GM19397 (cell line): ENCODE data around the gene ANXA2R.
"Not testable (repeated sequence)": the region's sequence is repeated elsewhere in the genome, so short reads cannot be mapped to it uniquely, and the experiment has no call there.

Source experiments
- ATAC-seq: cut with Tn5 transposase; IDR thresholded peaks from one replicate; pipeline ENCODE4 v1.9.1; 2021; ENCODE audit warnings: mild to moderate bottlenecking, moderate library complexity; ENCODE audit not compliant: unreplicated experiment

ANXA2R gene

DNA sequence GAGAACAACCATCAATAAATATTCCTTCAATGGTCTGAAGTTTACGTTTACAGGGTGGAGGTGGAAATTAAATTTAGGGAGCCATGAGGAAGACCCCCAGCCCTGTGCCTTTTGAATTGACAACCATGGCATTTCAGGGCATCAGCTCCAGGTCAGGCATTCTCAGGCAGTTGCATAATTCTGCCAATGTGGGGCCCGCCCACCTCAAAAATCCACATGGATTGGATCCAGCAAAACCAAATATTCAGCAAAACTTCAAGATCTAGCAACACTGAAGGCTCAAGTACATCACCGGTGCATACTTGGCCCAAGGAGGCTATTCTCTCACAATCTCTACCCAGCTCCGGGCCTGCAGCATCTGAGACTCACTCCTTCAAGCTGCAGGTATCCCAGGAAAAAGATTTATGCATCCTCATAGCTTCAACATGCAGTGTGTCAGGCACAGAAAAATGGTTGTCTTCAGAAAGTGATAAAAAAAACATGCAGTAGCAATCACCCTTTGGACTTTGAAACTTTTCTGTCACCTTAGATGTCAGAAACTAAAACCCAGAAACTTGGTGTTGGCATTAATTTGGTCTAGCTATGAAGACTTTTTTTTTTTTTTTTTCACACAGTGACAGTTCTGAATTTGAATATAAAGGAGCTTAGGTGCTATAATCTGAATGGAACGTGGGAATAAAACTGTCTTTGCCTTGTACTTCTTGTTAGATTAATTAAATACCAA lies 21.4 kb upstream of the ANXA2R start:
- ATAC-seq: no peak

- ATAC-seq: not testable (repeated sequence)
These were observed 19.9 kb upstream of the ANXA2R start for GRCh38 chr5:43060020-43060419.

DNA sequence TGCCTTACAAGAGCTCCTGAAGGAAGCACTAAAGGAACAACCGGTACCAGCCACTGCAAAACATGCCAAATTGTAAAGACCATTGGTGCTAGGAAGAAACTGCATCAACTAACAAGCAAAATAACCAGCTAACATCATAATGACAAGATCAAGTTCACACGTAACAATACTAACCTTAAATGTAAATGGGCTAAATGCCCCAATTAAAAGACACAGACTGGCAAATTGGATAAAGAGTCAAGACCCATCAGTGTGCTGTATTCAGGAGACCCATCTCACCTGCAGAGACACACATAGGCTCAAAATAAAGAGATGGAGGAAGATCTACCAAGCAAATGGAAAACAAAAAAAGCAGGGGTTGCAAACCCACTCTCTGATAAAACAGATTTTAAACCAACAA lies 15.0 kb upstream of the ANXA2R start:
- not testable (repeated sequence) for ATAC-seq

GRCh38 chr5:43051684-43052083 lies 11.6 kb upstream of the ANXA2R start:
- ATAC-seq: no peak

DNA sequence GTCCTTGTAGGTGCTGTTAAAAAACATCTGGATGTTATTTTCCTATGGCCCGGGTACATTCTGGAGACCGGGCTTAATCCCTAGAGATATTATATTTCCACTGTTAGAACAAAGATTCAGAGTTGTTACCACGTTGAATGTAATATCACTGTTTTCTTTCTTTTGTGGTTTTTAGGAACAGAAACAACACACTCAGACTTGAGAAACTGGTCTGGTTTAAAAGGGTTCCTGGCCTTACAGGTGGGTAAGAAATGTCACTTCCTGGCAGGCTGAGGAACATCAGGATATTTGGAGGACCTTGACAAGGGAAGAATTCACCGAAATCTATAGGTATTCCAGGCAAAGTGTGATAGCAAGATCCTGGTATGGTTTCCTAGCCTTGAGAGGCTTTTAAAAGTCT lies 10.3 kb upstream of the ANXA2R start:
- ATAC-seq: no peak

DNA sequence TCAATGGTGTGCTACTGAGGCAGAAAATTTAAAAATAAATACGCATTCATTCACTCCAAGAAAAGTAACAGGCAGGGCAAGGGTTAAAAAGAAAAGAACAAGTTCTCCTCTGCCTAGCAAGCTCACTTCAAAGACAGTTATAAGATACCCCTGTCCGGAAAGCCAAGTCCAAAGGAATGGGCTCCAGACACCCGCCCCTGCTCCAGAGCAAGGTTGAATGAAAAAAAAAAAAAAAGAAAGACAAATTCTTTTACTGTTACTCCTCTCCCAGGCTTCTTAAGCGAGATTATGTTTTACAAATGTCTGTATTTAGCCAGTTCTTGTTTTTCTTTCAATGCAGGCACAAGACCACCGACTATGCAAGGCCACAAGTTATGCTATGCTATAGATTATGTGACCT lies 9.1 kb upstream of the ANXA2R start:
- no peak for ATAC-seq

GRCh38 chr5:43046474-43046873 lies 6.4 kb upstream of the ANXA2R start:
- ATAC-seq: no peak

GRCh38 chr5:43045236-43045635 lies 5.1 kb upstream of the ANXA2R start:
- no peak for ATAC-seq

DNA sequence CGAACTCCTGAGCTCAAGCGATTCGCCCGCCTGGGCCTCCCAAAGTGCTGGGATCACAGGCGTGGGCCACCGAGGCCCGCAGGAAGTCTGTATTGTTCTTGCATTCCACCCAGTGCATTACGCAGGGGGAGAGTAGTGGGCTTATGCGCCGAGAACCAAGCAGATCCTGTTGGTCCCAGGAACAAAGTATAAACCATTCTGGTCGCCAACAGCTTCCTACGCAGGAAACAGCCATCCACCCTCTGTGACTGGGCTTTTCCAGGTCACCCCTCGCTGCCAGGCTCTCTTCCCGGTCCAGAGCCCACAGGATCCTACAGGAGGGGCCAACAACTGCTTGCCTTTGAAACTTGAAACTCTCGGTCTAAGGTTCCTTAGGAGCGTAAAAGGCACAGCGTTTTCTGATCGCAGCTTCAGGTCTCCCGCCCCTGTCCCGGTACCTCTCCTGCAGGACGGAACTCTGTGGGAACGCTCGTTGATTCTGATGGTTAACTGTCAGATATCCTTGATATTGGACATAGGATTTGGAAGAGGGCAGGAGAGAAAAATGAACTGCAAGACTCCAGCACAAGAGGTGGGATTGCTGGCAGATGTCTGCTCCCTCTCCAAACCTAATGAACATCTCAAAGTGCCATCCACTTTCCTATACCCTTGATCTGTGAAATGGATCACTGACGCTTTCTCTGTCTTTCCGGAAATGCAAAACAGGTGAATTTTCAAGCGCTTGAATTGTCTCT lies 4.2 kb upstream of the ANXA2R start:
- ATAC-seq: no peak

- no peak for ATAC-seq
These were observed 3.3 kb upstream of the ANXA2R start for GRCh38 chr5:43043400-43043756.

DNA sequence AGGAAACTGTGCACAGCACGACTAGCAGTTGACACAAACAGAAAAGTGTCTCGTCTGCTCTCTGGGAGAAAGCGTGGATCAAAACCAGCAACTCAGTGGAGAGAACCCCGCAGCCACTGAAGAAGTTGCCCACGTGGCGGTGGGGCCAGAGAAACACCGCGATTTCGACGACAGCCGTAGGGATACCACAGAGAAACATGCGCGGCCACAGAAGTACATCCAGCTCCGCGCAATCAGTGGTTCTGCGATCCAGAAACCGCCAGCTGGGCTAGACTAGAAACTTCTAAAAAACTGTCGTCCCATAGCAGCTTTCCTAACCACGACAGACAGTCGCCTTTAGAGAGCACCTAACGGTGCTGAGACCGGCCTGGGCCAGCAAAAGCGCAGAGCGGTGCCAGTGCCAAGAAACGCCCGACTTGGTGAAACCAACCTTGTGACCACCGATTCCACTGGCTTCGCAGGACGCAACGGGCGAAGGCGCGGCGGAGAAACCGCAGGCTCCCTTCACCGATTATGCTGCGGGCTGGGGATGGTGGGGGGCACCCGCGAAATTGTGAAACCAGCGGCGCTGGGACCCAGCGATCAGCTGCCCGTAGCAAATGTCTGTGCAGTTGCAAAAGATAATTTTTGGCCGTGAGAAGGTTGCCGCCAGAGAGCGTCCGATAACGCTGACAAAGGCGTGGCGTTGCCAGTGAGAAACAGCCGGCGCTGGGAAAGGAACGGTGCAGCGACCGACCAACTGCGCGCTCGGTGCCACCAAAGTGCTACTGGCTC lies 2.7 kb upstream of the ANXA2R start:
- peak; percentile 28 for ATAC-seq

DNA sequence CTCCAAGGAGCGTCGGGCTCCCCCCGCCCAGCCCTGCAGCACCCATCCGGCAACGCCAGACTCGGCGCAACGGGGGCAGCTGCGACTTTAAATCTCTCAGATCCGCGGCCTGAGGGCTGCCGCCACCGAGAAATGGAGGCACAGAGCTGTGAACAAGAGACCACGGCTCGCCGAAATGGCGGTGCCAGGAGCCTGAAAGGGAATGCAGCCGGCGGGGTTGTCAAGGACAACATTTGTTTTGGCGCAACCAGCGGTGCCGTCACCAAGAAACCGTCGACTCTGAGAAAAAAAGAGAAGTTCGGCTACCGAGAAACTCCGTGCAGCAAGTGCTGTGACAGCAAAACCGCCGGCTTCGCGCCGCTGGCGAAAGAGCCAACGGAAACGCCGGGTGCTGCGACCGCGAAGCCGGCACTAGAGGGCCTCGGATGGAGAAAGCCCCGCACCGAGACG lies 2.1 kb upstream of the ANXA2R start:
- ATAC-seq: peak; percentile 29

DNA sequence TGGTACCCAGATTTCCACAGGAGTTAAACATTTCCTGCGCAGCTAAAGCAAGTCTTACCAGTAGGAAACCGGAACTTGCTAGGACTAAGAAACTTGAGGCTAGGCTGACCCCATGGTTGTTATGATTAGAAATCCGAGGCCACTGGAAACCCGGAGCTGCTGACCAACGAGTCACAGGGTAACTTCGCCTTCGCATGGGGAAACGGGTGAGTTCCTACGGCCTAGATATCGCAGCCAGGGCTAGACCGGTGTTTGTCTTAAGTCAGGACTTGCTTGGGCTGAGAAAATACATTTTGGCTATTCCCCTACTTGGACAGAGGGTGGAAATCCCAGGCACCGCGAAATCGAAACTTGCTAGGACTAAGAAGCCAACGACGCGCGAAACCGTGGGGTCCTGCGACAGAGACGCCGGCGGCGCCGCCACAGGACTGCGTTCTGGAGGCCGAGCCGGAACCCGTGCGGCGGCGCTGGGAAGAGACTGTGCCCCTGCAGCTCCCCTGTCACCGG lies 1.6 kb upstream of the ANXA2R start:
- ATAC-seq: peak; percentile 21

- no peak for ATAC-seq
These were observed 1.1 kb upstream of the ANXA2R start for GRCh38 chr5:43041110-43041668.

- ATAC-seq: peak; percentile 13
These were observed 440 bp downstream of the ANXA2R start for GRCh38 chr5:43039471-43040286.

DNA sequence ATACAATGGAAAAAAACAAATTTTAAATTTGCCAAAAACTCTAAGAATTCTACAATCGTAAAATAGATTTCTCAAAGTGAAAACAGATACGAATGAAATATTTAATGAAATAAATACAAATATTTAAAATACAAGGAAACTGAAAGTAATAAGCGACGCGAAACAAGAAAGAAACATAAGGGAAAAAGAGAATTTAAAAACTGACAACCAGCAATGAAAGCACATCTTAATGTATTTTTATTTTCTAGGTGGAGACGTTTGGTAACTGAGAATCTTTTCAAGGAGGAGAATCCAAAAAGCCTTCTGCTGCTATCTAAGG lies 1.0 kb downstream of the ANXA2R start:
- no peak for ATAC-seq

DNA sequence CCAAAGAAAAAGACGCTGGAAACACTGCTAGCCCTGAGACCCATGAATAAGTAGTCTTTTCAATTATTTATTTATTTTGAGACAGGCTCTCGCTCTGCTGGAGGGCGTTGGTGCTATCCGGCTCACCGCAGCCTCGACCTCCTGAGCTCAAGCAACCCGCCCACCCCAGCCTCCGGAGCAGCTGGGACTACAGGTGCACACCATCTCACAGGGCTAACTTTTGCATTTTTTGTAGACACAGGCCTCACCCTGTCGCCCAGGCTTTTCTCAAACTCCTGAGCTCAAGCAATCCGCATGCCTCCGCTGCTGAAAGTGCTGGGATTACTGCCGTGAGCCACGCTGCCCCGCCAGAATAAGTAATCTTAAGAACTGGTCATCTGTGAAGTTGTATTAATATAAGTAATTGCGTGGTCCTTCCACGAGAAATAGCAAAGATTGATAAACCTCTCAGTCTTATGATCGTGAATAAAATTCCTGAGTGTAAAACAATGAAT lies 1.6 kb downstream of the ANXA2R start:
- no peak for ATAC-seq

DNA sequence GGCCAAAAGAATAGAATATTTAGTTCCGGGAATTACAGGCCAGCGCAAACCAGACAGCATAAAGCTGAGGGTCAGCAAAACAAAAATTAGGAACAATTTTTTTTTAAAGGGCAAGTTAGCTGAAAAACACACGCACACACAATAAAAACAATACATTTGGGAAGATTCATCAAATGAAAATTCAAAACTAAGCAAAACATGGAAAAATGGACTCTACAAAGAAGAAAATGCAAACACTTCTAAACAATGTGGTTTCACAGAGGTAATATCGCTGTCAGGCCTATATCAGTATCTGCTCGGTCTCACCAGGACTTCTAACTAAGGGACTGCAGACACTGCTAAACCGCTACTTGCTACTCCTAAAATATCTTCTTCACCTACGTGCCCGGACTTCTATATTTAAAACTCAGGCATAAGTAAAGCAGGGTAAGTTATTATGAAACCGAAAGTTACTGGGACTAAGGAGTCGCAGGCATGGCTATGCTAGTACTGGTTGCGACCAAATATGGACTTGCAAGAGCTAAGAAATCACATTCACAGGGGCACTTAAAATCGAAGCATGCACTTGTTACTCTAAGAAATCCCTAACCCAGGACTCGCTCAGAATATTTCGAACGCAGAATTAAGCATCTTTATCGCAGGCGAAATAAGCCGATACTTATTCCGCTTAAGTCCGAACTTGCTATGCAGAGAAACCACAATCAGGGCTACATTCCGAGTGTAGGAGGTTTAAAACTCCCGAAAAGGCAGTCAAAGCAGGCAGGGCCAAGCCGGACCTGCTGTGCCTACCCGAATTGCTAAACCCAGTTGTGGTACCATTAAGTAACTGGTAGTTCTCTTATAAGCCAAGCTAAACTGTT lies 2.3 kb downstream of the ANXA2R start:
- ATAC-seq: no peak

GRCh38 chr5:43036856-43037635 lies 3.1 kb downstream of the ANXA2R start:
- ATAC-seq: no peak
